T-helper 9 cell (primary cell): ENCODE results near the gene EPHX1.
"Not testable (repeated sequence)": the region's sequence is repeated elsewhere in the genome, so short reads cannot be mapped to it uniquely, and the experiment has no call there.

Source experiments
- DNase-seq: peaks from one replicate; pipeline ENCODE4 v3.0.0-alpha.2; 2020

Gene EPHX1

DNA sequence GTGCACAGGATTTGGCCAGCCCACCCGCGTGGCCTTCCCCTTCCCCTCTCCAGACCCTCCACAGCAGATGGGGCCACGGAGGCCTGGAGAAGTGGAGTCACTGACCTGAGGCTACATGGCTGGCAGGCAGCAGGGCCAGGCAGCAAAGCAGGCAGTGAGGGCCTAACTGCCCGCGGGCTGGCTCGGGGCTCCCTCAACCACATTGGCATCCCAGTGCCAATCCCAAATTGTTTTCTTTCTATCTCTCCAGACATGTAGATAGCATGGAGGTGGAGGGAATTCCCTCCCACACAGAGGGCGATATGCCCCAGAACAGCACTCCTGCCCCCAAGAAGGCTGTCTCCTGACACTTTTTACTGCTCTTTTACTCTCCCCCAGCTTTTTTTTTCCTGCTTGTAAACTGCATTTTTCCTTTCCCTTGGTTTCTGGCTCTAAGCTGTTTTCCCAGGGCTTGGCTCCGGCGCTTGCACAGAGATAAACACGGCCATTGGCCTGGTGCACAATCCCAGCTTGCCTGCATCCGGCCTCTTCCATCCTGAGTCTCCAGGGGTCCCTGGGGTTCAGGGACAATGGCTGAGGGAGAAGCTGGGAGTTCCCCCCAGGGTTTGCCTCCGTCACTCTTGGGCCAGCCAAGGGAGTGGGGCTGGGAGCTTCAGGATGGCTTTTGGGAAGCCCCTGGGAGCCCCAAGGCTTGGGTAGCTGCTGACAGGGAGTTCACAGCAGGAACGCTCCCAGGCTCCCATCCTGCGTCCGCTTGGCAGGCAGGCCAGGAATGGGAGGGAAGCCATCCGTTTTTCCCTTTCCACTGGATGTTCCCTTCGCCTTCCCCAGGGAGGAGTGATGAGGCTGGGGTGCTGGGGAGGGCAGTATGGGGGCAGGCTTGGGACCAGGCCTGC, 7.0 kb downstream of the EPHX1 start:
- DNase-seq = no peak

DNA sequence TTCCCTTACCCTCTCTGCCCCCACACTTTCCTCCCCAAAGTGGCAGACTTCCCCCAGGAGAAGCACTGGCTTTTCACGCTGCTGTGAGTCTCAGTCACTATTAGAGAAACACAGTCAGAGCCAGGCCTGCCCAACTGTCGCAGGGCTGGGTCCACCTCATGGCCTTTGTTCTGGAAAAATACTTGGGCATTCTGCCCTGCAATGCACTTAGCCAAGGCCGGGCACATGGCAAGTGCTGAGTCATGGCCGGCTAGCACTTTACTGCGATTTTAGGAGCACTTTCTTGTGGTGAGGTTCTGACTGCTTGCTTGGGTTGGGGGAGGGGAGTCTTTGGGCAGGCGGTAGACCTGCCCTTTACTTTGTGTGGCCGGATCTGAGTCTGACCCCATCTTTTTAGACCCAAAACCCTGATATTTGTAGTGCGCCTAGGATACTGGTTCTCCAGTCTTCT, 7.7 kb downstream of the EPHX1 start:
- no peak for DNase-seq

DNA sequence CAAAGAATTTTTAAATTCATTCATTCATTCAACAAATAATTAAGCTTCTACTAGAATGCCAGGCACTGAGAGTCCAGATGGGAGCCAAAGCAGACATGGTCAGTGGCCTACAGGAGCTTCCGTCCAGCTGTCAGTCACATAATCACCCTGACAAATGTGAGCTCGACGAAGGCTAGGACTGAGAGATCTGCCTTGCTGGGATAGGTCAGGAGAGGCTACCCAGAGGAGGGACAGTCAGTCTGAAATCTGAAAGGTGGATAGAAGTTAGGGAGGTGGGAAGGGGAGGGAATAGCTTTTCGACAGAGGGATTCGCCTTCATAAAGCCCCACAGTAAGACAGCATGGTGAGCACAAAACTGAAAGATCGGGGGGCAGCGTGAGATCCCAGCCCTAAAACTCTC, 8.3 kb downstream of the EPHX1 start:
- no peak for DNase-seq

DNA sequence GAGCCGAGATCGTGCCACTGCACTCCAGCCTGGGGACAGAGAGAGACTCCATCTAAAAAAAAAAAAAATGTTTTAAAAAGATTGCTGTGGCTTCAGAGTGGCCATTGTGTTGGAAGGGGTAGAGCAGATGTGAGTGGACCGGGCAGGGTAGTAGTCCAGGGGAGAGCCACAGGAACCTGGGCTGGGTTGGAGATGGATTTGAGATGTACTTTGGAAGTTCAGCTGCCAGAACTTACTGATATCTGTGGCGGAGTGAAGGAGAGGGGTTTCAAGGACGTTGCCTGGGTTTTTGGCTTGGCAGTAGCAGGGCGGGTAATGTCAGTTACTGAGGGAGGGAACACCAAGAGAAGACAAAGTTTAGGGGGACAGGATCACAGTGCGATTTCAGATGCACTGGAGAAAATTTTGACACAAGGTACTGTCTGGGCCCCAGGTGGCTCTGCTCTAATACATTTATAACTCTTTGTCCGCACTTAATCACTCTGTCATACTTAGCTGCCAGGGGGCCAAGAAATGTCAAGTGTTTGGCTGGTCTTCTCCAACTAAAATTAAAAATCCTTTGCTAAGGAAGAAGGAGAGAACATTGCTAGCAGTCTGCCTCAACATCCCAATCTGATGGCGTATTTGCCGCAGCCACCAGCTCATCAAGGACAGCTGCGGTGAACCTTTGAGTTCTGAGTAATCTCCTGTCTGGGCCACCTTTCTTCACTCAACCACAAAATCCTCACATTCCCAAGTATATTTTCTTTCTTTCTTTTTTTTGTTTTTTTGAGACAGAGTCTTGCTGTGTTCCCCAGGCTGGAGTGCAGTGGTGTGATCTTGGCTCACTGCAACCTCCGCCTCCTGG, 9.6 kb downstream of the EPHX1 start:
- DNase-seq = no peak

DNA sequence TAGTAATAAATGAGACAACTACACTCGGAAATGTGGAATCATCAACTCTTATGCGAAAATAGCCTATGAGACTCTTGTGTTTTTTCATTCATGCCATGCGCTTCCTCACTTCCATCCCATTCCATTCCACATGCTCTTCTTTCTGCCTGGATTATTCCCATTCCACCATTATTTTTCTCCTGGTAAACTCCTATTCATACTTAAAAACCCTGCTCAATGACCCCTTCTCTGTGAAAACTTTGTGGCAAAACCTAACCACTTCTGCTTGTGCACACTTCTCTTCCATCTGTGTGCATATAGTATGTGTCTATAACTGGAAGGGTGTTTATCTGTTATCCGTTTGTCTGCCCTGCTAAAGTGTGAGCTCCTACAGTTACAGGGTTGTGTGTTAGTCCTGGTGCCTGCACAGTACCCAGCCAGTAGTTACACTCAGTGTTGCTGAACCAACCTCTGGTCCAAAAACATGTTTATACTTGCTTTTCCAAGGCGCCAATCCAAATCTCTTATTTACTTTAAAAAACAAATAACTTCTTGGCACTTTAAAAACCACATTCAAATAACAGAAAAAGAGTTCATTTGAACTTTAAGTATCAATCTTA, 10.7 kb downstream of the EPHX1 start:
- DNase-seq = no peak

DNA sequence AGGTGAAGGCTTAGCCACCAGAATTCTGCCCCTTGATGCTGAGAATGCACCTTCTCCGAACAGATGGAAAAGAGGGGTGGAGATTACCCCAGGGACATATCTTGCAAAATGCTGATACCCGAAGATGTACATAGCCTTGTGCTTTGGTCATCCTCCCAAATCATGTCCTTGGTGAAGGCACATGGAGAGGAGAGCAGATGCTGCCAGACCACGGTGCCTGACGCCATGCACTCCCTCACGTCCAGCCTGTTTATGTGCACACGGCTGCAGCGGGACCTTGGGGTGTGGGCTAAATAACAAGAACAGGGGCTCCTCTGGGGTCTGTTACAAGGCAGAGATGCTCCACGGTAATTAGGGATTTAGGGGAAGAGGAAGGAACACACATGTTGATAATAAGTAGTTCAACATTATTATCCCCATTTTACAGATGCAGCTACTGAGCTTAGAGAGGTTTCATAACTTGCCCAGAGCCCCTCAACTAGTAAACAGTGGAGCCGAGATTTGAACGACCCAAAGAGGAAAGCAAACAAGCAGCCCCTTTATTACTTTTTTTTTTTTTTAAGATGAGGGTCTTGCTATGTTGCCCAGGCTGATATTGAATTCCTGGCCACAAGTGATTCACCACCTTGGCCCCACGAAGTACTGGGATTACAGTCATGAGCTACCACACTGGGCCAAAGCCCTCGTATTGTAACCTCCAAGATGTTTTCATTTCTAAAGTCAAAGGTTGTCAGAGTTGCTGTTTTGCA, 12.9 kb downstream of the EPHX1 start:
- DNase-seq = no peak

DNA sequence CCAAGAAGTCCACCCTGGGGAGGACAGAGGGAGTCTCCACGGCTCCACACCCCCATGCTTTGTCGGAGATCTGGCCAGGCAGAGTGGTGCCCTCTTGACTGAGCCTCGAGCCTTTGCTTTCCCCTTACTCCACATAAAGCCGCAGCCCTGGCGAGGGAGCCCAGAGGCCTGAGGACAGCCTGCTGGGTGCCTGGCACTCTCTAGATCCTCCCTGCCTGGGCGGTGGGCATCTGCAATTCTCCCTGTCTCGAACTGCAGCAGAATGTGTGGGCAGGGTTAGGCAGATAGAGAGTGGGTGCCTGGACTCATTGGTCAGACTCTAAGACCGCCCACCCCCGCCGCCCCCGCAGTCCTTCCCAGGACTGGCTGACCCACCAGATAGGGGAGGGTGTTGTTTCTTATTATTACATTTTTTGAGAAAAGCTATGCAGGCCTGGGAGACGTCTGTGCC, 13.9 kb downstream of the EPHX1 start:
- DNase-seq = no peak

DNA sequence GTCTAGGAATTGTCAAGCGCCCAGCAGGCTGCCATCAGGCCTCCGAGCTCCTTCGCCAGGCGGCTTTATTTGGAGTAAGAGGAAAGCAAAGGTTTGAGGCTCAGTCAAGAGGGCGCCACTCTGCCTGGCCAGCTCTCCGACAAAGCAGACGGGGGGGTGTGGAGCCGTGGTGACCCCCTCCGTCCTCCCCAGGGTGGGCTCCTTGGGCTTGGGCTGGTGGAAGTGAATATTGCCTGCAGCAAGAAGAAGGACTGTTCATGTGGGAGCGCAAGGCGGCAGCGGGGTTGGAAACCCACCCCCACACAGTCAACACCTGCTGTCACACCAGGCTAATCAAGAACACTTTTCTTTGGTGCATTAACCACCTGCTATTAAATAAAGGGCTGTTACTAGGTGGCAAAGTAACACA, 14.6 kb downstream of the EPHX1 start:
- DNase-seq = no peak

DNA sequence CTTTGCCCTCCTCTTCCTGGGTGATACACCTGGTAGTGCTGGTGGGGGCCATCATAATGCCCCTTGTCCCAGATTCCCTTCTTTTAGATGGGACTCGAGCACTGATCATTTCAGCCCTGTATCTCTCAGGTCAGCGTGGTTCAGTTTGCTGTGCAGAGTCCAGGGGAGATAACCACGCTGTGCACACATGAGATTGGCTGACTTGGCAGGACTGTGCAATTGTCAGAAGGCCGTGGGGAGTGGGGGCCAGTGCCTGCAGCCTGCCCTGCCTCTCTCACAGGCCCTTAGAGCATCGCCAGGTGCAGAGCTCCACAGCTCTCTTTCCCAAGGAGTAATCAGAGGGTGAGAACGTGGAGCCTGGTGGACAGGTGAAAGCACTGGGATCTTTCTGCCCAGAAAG, 15.2 kb downstream of the EPHX1 start:
- DNase-seq = no peak

DNA sequence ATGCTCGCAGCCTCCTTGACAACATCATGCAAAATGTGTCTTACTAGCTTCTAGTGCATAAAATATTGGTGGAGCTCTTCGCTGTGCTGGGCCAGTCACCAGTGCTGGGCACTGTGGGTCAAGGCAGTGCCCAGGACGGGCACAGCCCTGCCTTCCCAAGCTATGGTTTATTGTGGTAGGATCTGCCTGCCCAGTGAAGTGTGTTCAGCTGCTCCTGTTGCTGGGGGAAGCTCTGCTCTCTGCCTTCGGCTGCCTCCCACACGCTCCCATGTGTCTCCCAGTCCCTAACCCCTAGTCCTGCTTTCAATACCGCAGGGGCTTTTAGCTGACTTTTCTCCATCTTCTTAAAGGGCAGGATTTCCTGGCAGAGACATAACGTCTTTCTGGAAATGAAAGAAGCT, 15.7 kb downstream of the EPHX1 start:
- DNase-seq = no peak

DNA sequence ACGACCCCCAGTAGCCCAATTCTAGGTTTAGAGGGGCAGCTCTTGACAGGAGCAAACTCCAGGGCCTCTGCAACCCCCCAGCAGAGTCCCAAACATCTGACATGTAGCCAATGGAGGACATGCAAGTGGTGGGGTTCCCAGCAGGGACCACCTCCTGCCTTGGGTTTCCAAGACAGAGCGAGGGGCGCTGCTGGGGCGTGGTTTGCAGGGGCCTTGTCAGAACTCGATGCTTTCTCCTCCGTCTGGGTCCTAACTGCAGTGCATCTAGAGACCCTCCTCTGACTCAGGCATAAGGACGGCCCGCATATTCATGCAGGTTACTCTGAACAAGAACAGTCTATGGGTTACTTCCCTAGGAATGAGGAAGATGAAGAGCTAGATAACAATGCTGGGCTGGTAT, 17.2 kb downstream of the EPHX1 start:
- DNase-seq = no peak

DNA sequence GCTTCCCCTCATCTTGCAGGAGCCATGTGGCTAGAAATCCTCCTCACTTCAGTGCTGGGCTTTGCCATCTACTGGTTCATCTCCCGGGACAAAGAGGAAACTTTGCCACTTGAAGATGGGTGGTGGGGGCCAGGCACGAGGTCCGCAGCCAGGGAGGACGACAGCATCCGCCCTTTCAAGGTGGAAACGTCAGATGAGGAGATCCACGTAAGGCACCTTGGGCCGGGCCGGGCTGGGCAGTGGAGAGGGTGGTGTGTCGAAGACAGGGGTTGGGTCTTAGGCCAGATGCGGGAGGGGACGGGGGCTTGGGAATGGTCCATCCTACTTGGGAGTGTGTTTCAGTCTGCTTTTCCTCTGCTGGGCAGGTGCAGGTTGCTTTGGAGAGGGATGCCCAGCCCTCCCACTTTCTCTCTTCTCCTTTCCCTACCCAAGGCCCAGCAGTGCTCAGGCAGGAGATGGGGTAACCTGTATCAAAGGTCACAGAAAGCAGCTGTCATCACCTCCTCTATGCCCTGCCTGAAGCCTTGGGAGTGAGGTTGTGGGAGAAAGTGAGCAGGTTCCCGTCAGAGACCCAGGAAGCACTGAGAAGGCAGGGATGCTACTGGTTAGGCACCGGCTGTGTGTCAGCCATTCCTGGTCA, 18.9 kb downstream of the EPHX1 start:
- no peak for DNase-seq

DNA sequence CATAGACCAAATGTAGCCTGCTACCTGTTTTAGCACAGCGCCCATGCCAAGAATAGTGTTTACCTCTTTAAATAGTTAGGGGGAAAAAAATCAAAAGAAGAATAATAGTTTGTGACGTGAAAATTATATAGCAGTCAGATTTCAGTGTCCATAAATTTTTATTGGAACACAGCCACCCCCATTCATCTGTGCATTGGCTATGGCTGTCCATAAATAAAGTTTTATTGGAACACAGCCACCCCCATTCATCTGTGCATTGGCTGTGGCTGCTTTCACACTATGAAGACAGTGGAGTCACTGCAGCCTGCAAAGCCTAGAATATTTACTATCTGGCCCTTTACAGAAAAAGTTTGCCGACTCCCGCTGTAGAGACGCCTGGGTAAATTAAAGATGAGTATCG, 20.9 kb downstream of the EPHX1 start:
- DNase-seq = no peak

DNA sequence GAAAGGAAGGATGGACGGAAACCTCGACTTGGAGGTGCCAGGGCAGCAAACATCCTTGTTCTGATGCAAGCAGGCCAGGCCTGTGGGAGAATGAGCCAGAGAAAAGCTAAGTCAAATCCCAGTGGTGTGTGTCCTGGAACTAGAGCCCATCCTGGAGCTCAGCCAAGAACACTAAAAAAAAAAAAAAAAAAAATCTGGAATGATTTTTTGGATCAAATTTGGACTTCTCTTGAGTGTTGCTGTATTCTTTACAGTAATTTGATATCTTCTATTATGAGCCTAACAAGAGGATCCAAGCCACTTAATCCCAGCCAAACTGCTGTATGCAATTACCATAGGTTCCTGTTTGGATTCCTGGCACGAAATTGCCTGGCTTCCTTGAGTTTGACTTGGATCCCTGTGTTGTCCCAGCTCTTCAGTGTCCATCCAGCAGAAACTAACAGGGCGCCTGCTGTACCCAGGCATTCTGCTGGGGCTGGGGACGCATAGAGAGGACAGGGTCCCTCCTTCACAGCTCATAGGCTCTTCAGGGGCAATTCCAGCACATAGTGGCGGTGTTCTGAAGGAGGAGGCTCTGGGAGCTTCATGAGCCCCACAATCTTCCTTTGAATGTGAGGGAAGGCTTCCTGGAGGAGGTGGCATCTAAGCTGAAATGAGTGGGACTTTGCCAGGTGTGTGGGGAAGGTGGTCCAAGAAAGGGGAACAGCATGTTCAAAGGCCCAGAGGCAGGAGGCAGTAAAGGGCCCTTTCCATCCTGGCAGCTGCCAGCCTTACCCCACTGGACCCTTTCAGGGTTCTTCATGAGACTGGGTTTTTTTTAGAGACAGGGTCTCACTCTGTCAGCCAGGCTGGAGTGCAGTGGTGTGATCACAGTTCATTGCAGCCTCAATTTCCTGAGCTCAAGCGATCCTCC, 24.7 kb downstream of the EPHX1 start:
- no peak for DNase-seq

DNA sequence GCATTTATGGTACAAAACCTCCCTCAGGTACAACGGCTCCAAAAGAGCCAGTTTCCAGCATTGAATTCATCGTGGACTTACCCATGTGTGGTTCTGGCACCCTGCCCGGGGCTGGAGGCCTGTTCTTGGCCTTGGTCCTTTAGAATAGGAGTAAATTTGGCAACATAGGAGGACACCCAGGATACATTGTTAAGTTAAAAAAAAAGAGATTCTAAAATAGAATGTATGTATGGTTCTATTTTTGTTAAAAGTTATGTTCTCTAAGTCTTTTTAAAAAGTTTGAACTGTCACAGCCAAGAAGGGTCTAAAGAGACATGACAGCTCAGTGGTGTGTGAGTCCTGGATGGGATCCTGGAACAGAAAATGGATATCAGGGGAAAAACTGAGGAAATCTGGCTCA, 25.9 kb downstream of the EPHX1 start:
- no peak for DNase-seq

DNA sequence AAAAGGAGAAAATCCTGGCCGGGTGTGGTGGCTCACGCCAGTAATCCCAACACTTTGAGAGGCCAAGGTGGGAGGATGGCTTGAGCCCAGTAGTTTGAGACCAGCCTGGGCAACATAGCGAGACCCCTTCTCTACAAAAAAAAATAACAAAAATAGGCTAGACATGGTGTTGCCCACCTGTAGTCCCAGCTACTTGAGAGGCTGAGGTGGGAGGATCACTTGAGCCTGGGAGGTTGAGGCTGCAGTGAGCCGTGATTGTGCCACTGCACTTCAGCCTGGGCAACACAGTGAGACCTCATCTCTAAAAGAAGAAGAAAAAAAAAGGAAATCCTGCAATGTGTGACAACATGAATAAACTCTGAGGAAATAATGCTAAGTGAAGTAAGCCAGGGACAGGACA, 26.4 kb downstream of the EPHX1 start:
- DNase-seq = not testable (repeated sequence)

DNA sequence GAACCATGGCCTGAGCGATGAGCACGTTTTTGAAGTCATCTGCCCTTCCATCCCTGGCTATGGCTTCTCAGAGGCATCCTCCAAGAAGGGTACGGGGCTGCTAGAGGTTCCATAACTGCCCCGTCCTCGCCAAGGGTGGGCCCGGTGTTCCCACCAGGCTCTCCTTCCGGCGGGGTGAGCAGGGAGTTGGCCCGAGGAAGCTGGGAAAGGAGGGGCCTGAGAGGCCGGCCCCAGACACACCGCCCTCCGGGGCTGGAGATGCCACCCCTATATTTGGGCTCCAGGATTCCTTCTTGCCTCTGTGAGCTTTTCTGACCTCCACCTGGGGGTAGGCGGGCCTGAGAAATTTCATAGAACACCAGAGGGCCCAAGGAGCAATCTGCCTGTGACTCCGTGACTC, 28.9 kb downstream of the EPHX1 start:
- no peak for DNase-seq

DNA sequence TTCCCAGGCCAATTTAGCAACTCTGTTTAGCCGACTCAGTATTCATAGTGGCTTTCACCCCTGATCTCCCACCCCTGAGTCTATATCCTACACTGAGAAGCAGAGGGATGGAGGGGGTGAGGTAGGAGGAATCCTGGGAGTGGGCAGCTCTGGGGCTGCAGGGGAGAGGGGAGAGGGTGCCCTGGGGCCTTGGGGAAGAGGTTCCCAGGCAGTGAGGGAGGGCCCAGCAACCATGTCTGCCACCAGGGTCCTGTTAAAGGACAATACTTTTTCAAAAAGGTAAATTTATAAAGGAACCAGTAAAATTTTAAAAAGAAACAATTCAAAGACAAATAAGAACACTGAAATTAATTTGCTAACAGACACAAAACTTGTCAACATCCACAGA, 30.3 kb downstream of the EPHX1 start:
- DNase-seq = no peak

DNA sequence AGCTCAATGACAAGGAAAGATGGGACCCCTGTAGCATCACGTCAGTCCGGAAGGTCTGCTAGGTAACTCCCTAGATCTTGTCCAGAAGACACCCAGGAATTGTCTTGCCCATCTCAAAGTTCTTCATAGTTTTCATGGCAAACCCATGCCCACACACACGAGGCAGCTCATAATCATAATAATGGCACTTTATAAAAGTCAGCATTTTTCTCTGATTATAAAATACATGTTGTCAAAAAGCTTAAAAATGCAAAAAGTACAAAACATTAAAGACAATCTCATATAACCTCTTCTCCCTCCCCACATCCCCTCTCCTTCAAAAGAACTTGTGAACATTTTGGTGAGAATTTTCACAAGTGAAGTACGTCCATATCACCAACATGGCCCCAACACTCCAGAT, 30.8 kb downstream of the EPHX1 start:
- DNase-seq = no peak

DNA sequence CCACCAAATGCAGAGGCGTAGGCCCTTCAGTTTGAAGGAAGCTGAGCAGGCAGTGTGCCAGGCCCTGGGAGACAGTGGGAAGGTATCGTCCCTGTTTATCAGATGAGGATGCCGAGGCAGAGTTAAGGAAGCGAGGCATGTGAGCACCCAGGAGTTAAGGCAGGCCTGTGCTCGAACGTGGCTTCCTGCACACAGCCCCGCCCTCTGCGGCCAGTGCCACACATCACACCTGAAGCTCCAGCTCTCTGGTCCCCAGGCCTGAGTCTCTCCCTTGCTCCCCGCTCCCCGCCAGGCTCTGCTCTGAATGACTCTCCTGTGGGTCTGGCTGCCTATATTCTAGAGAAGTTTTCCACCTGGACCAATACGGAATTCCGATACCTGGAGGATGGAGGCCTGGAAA, 32.1 kb downstream of the EPHX1 start:
- no peak for DNase-seq

DNA sequence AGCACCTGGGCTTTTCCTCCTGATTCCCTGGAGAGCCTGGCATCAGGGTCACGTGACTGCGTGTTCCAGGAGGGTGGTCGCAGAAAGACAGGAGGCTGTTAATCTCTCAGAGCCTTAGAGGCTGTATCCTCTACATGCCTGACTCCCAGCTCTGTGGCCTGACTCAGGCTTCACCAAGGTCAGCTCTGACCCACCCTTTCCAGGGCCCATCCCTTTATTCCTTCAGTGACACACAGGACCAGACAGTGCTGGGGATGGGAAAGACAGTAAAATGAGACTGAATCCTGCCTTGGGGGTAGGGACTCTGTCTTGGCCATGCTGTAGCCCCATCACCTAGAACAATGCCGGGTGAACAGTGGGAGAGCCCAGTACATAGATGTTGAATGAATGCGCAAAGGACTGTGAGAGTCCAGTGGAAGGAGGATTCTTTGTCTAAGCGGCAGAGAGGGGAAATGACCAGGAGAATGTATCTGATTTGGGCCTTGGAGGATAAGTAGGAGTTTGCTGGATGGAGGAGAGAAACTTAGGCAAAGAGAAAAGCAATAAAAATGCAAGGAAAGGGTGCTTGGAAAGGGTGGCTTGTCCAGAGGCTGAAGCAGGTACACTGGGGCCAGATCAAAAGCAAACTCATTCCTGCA, 33.0 kb downstream of the EPHX1 start:
- DNase-seq = no peak
